Esophagus muscularis mucosa (tissue), 3 donors: ENCODE measurements around the gene HK3.

ENCODE experiments used
- CTCF ChIP-seq, 3 experiments: fragments of 200-600 bp in 2 of 3; fragments of 450-650 bp in 1 of 3; sonication (generic) in 2 of 3; IDR thresholded peaks; one replicate each; pipeline ENCODE4 v1.5.1; 2017 to 2019; ENCODE audit warnings: antibody characterized with exemption in 3 of 3, mild to moderate bottlenecking in 2 of 3, moderate library complexity in 1 of 3
- POLR2A ChIP-seq: fragments of 450-650 bp; IDR thresholded peaks from one replicate; pipeline ENCODE4 v1.6.1; 2017; ENCODE audit warnings: antibody characterized with exemption, moderate library complexity, mild to moderate bottlenecking, low read depth

- TF ChIP-seq CTCF (IDR thresholded peaks at IDR 0.05) (no peak), POLR2A (no peak)
Measured at GRCh38 chr5:176881021-176881749, 18.0 kb downstream of the HK3 start.
